Measurements from ENCODE around the gene SCLY. TPM values are rescaled to one million over a fixed set of nuclear protein-coding genes. Genes with fewer than 3 reads are reported as not detected.

Gene SCLY
- total RNA-seq, 1 donor from 2014 or later, result 24.5 TPM

GRCh38 chr2:238125127-238125885 lies 64.5 kb downstream of the SCLY start:
- DNase-seq (ENCODE audit: low read depth, low spot score), result no peak

- no peak for DNase-seq (ENCODE audit: low read depth, low spot score)
Measured at GRCh38 chr2:238126338-238126737, 65.5 kb downstream of the SCLY start.

GRCh38 chr2:238126775-238127164 lies 66.0 kb downstream of the SCLY start:
- no peak for DNase-seq (ENCODE audit: low read depth, low spot score)

GRCh38 chr2:238127165-238128060 lies 66.6 kb downstream of the SCLY start:
- no peak for DNase-seq (ENCODE audit: low read depth, low spot score)

- no peak for DNase-seq (ENCODE audit: low read depth, low spot score)
Measured at GRCh38 chr2:238128061-238128440, 67.2 kb downstream of the SCLY start.

GRCh38 chr2:238128534-238129001 lies 67.8 kb downstream of the SCLY start:
- DNase-seq (ENCODE audit: low read depth, low spot score), result no peak

GRCh38 chr2:238129166-238130010 lies 68.6 kb downstream of the SCLY start:
- DNase-seq (ENCODE audit: low read depth, low spot score), result no peak

GRCh38 chr2:238130111-238130695 lies 69.4 kb downstream of the SCLY start:
- no peak for DNase-seq (ENCODE audit: low read depth, low spot score)

GRCh38 chr2:238130696-238131628 lies 70.2 kb downstream of the SCLY start:
- no peak for DNase-seq (ENCODE audit: low read depth, low spot score)

- no peak for DNase-seq (ENCODE audit: low read depth, low spot score)
Measured at GRCh38 chr2:238131761-238132462, 71.1 kb downstream of the SCLY start.

- no peak for DNase-seq (ENCODE audit: low read depth, low spot score)
Measured at GRCh38 chr2:238132463-238133450, 72.0 kb downstream of the SCLY start.

- DNase-seq (ENCODE audit: low read depth, low spot score), result no peak
Measured at GRCh38 chr2:238133499-238134392, 72.9 kb downstream of the SCLY start.

- no peak for DNase-seq (ENCODE audit: low read depth, low spot score)
Measured at GRCh38 chr2:238134393-238134785, 73.6 kb downstream of the SCLY start.

- DNase-seq (ENCODE audit: low read depth, low spot score), result no peak
Measured at GRCh38 chr2:238135601-238136150, 74.9 kb downstream of the SCLY start.

GRCh38 chr2:238136820-238137537 lies 76.2 kb downstream of the SCLY start:
- no peak for DNase-seq (ENCODE audit: low read depth, low spot score)

GRCh38 chr2:238137885-238138284 lies 77.1 kb downstream of the SCLY start:
- no peak for DNase-seq (ENCODE audit: low read depth, low spot score)

Data from pulmonary artery endothelial cell (primary cell).